ENCODE data around the gene PADI2. TPM values are rescaled to one million over a fixed set of nuclear protein-coding genes. Genes with fewer than 3 reads are reported as not detected.

The PADI2 gene
- total RNA-seq, 1 experiment from 2014 or later: 0.16 TPM

- ChIA-PET CTCF (interaction anchor here (0.5 to 11.0 kb wide), 11 partner anchors 57 to 1476 kb away, joined by 3 to 168 read pairs (median 4); no protein-coding TSS in a partner anchor), POLR2A (no interaction called here)
- no peaks in the 10 kb centered on the region for H3K9me3 Mint-ChIP-seq (ENCODE audit: unreplicated experiment)
- no peak for DNase-seq (ENCODE audit: unreplicated experiment)
- peaks cover 14% of the 10 kb centered on the region for H3K27me3 Mint-ChIP-seq (ENCODE audit: insufficient read depth, unreplicated experiment)
- BruUV-seq (replicated peaks): no TSS peak
- H3K27ac Mint-ChIP-seq (ENCODE audit: low read depth, unreplicated experiment): no peak overlapping the region
- no peak overlapping the region for H3K4me3 Mint-ChIP-seq (ENCODE audit: unreplicated experiment)
- no peak for TF ChIP-seq CTCF (IDR thresholded peaks at IDR 0.05; ENCODE audit: unreplicated experiment)
- intact Hi-C loops (cut with micrococcal nuclease): loop anchor here (10.0 kb wide), 1 partner anchor 154 kb away; no protein-coding TSS in a partner anchor
- H3K4me1 Mint-ChIP-seq (ENCODE audit: insufficient read depth, unreplicated experiment): no peaks in the 10 kb centered on the region
- H3K36me3 Mint-ChIP-seq (ENCODE audit: insufficient read depth, unreplicated experiment): no peaks in the 10 kb centered on the region
These were observed 1.9 kb upstream of the PADI2 start for GRCh38 chr1:17120962-17121837.

GRCh38 chr1:17120481-17120877 lies 1.2 kb upstream of the PADI2 start:
- H3K4me3 Mint-ChIP-seq (ENCODE audit: unreplicated experiment): no peak overlapping the region
- no peak overlapping the region for H3K27ac Mint-ChIP-seq (ENCODE audit: low read depth, unreplicated experiment)
- no TSS peak for BruUV-seq (replicated peaks)
- H3K27me3 Mint-ChIP-seq (ENCODE audit: insufficient read depth, unreplicated experiment): peaks cover 14% of the 10 kb centered on the region
- ChIA-PET POLR2A (no interaction called here), CTCF (interaction anchor here (0.5 to 11.0 kb wide), 7 partner anchors 57 to 1477 kb away, joined by 3 to 168 read pairs (median 4); no protein-coding TSS in a partner anchor)
- intact Hi-C loops (cut with micrococcal nuclease): loop anchor here (10.0 kb wide), 1 partner anchor 154 kb away; no protein-coding TSS in a partner anchor
- H3K36me3 Mint-ChIP-seq (ENCODE audit: insufficient read depth, unreplicated experiment): no peaks in the 10 kb centered on the region
- no peaks in the 10 kb centered on the region for H3K9me3 Mint-ChIP-seq (ENCODE audit: unreplicated experiment)
- H3K4me1 Mint-ChIP-seq (ENCODE audit: insufficient read depth, unreplicated experiment): no peaks in the 10 kb centered on the region
- DNase-seq (ENCODE audit: unreplicated experiment): no peak
- TF ChIP-seq CTCF (IDR thresholded peaks at IDR 0.05; ENCODE audit: unreplicated experiment): no peak

GRCh38 chr1:17119773-17120480 lies 676 bp upstream of the PADI2 start:
- H3K27ac Mint-ChIP-seq (ENCODE audit: low read depth, unreplicated experiment): no peak overlapping the region
- ChIA-PET CTCF (interaction anchor here (0.6 to 11.0 kb wide), 6 partner anchors 47 to 287 kb away, joined by 3 to 168 read pairs (median 4); no protein-coding TSS in a partner anchor), POLR2A (no interaction called here)
- intact Hi-C loops (cut with micrococcal nuclease): loop anchor here (1.0 to 10.0 kb wide), 2 partner anchors 61 to 155 kb away; no protein-coding TSS in a partner anchor
- peaks cover 14% of the 10 kb centered on the region for H3K27me3 Mint-ChIP-seq (ENCODE audit: insufficient read depth, unreplicated experiment)
- no peak overlapping the region for H3K4me3 Mint-ChIP-seq (ENCODE audit: unreplicated experiment)
- H3K9me3 Mint-ChIP-seq (ENCODE audit: unreplicated experiment): no peaks in the 10 kb centered on the region
- H3K36me3 Mint-ChIP-seq (ENCODE audit: insufficient read depth, unreplicated experiment): no peaks in the 10 kb centered on the region
- DNase-seq (ENCODE audit: unreplicated experiment): no peak
- no peak for TF ChIP-seq CTCF (IDR thresholded peaks at IDR 0.05; ENCODE audit: unreplicated experiment)
- BruUV-seq (replicated peaks): no TSS peak
- H3K4me1 Mint-ChIP-seq (ENCODE audit: insufficient read depth, unreplicated experiment): no peaks in the 10 kb centered on the region

GRCh38 chr1:17118706-17119075 lies 560 bp downstream of the PADI2 start:
- DNase-seq (ENCODE audit: unreplicated experiment): no peak
- peaks cover 14% of the 10 kb centered on the region for H3K27me3 Mint-ChIP-seq (ENCODE audit: insufficient read depth, unreplicated experiment)
- no peaks in the 10 kb centered on the region for H3K9me3 Mint-ChIP-seq (ENCODE audit: unreplicated experiment)
- no peak for TF ChIP-seq CTCF (IDR thresholded peaks at IDR 0.05; ENCODE audit: unreplicated experiment)
- no peak overlapping the region for H3K4me3 Mint-ChIP-seq (ENCODE audit: unreplicated experiment)
- intact Hi-C loops (cut with micrococcal nuclease): loop anchor here (1.0 kb wide), 1 partner anchor 59 kb away; no protein-coding TSS in a partner anchor
- no peak overlapping the region for H3K27ac Mint-ChIP-seq (ENCODE audit: low read depth, unreplicated experiment)
- ChIA-PET POLR2A (interaction anchor here (1.0 kb wide), 1 partner anchor 73 kb away, joined by 3 read pairs; no protein-coding TSS in a partner anchor), CTCF (interaction anchor here (0.6 to 11.0 kb wide), 3 partner anchors 117 to 499 kb away, joined by 3 to 168 read pairs (median 3); no protein-coding TSS in a partner anchor)
- no peaks in the 10 kb centered on the region for H3K4me1 Mint-ChIP-seq (ENCODE audit: insufficient read depth, unreplicated experiment)
- H3K36me3 Mint-ChIP-seq (ENCODE audit: insufficient read depth, unreplicated experiment): no peaks in the 10 kb centered on the region
- no TSS peak for BruUV-seq (replicated peaks)

All from MCF 10A (cell line).